GM12878 (cell line): ENCODE data around the gene METTL1.

ENCODE experiments used
- ASH2L ChIP-seq: fragments of 300-600, 200-600 bp; sonication (generic); IDR thresholded peaks from 2 replicates; pipeline ENCODE4 v1.6.1; 2017; ENCODE audit warnings: low read depth, mild to moderate bottlenecking, borderline replicate concordance
- CTCF ChIP-seq, 3 experiments: IDR thresholded peaks in 2 of 3; conservative IDR thresholded peaks in 1 of 3; 2 replicates each; pipeline ENCODE4 v1.5.1; 2011; ENCODE audit warnings: low read depth in 3 of 3, low read length in 3 of 3, mild to moderate bottlenecking in 3 of 3, control low read depth in 2 of 3, moderate library complexity in 2 of 3, inconsistent platforms in 1 of 3, mixed read lengths in 1 of 3; ENCODE audit not compliant: control insufficient read depth in 2 of 3, insufficient read depth in 1 of 3; ENCODE audit errors: extremely low read depth in 1 of 3
- ESRRA ChIP-seq: IDR thresholded peaks from 2 replicates; pipeline ENCODE4 v1.6.1; 2012; ENCODE audit warnings: mild to moderate bottlenecking, low read length, improper control_type of control experiment
- EZH2 ChIP-seq: IDR thresholded peaks from 2 replicates; pipeline ENCODE4 v1.6.1; 2012; ENCODE audit warnings: low read depth, mild to moderate bottlenecking, control low read depth, inconsistent platforms, low read length, borderline replicate concordance; ENCODE audit not compliant: control insufficient read depth
- GATAD2B ChIP-seq: fragments of 450-650 bp; conservative IDR thresholded peaks from 2 replicates; pipeline ENCODE4 v1.6.1; 2017; ENCODE audit warnings: low read depth, mild to moderate bottlenecking, moderate library complexity
- HDGF ChIP-seq: fragments of 450-650 bp; IDR thresholded peaks from 2 replicates; pipeline ENCODE4 v1.6.1; 2016; ENCODE audit warnings: antibody characterized with exemption
- MAX ChIP-seq: IDR thresholded peaks from 2 replicates; pipeline ENCODE4 v1.6.1; 2012; ENCODE audit warnings: low read depth, low read length, improper control_type of control experiment
- NR2C2 ChIP-seq: IDR thresholded peaks from 2 replicates; pipeline ENCODE4 v1.6.1; 2011; ENCODE audit warnings: borderline replicate concordance, low read depth; ENCODE audit not compliant: control insufficient read depth, insufficient read length
- POLR2A ChIP-seq: IDR thresholded peaks from 2 replicates; pipeline ENCODE4 v1.6.1; 2011; ENCODE audit warnings: low read depth, mild to moderate bottlenecking, low read length
- RBBP5 ChIP-seq: fragments of 200-600 bp; sonication (generic); conservative IDR thresholded peaks from 2 replicates; pipeline ENCODE4 v1.6.1; 2016
- SP1 ChIP-seq: IDR thresholded peaks from one replicate; pipeline ENCODE4 v1.6.1; 2011; ENCODE audit warnings: low read depth, low read length
- SPI1 ChIP-seq: IDR thresholded peaks from 2 replicates; pipeline ENCODE4 v1.6.1; 2011; ENCODE audit warnings: low read depth, mild to moderate bottlenecking, low read length, moderate library complexity, borderline replicate concordance; ENCODE audit not compliant: insufficient read depth

GRCh38 chr12:57750561-57751431, 21.1 kb downstream of the METTL1 start:
- TF ChIP-seq ESRRA = no peak
- no peak for TF ChIP-seq NR2C2
- no peak for TF ChIP-seq HDGF
- no peak for TF ChIP-seq MAX
- no peak for TF ChIP-seq ASH2L
- TF ChIP-seq GATAD2B = no peak
- TF ChIP-seq EZH2 = no peak
- TF ChIP-seq SPI1 = no peak
- TF ChIP-seq POLR2A = no peak
- no peak for TF ChIP-seq CTCF (IDR thresholded peaks at IDR 0.05 in 2 of 3, conservative IDR thresholded peaks at IDR 0.05 in 1 of 3; ENCODE audit: control insufficient read depth in 2 of 3, extremely low read depth in 1 of 3, insufficient read depth in 1 of 3, low read depth in 3 of 3, low read length in 3 of 3)
- TF ChIP-seq SP1 = no peak
- TF ChIP-seq RBBP5 = no peak
